HG03520 (cell line): ENCODE measurements around the gene IFITM2.
A peak's percentile ranks its signal among the peaks of the same experiment; 100 is the strongest.
"Not testable (repeated sequence)": the region's sequence is repeated elsewhere in the genome, so short reads cannot be mapped to it uniquely, and the experiment has no call there.

Source experiments
- ATAC-seq: cut with Tn5 transposase; IDR thresholded peaks from one replicate; pipeline ENCODE4 v1.9.1; 2021; ENCODE audit warnings: mild to moderate bottlenecking, moderate library complexity; ENCODE audit not compliant: unreplicated experiment

Gene IFITM2

GRCh38 chr11:324156-324555 lies 16.5 kb downstream of the IFITM2 start:
- ATAC-seq: no peak

GRCh38 chr11:324593-325517 lies 17.2 kb downstream of the IFITM2 start:
- not testable (repeated sequence) for ATAC-seq

GRCh38 chr11:325796-326591 lies 18.4 kb downstream of the IFITM2 start:
- no peak for ATAC-seq

- ATAC-seq: no peak
These were observed 18.9 kb downstream of the IFITM2 start for GRCh38 chr11:326592-326841.

- ATAC-seq: peak; percentile 56
These were observed 19.4 kb downstream of the IFITM2 start for GRCh38 chr11:326842-327580.

- ATAC-seq: no peak
These were observed 19.9 kb downstream of the IFITM2 start for GRCh38 chr11:327581-327923.

GRCh38 chr11:328012-328411 lies 20.4 kb downstream of the IFITM2 start:
- no peak for ATAC-seq

GRCh38 chr11:328516-329100 lies 21.0 kb downstream of the IFITM2 start:
- ATAC-seq: not testable (repeated sequence)

- ATAC-seq: no peak
These were observed 22.3 kb downstream of the IFITM2 start for GRCh38 chr11:329886-330253.

GRCh38 chr11:330307-330693 lies 22.7 kb downstream of the IFITM2 start:
- ATAC-seq: no peak

GRCh38 chr11:330694-331357 lies 23.2 kb downstream of the IFITM2 start:
- ATAC-seq: no peak

- no peak for ATAC-seq
These were observed 23.9 kb downstream of the IFITM2 start for GRCh38 chr11:331358-332060.

GRCh38 chr11:332651-333480 lies 25.2 kb downstream of the IFITM2 start:
- no peak for ATAC-seq

GRCh38 chr11:333616-334263 lies 26.1 kb downstream of the IFITM2 start:
- not testable (repeated sequence) for ATAC-seq

- no peak for ATAC-seq
These were observed 26.8 kb downstream of the IFITM2 start for GRCh38 chr11:334264-334994.

GRCh38 chr11:335779-336658 lies 28.4 kb downstream of the IFITM2 start:
- ATAC-seq: no peak

GRCh38 chr11:336659-337198 lies 29.1 kb downstream of the IFITM2 start:
- ATAC-seq: no peak
